WTC11 (cell line): Measurements from ENCODE around the gene CYSLTR1. TPM values are rescaled to one million over a fixed set of nuclear protein-coding genes. Genes with fewer than 3 reads are reported as not detected.

ENCODE experiments used
- ATAC-seq: fragments of 200-7000 bp; cut with Tn5 transposase; 2 replicates; pipeline ENCODE4 v1.10.0; 2021; ENCODE audit warnings: mild to moderate bottlenecking, moderate library complexity
- CTCF ChIA-PET: fragments of 300-600 bp; sonication (Branson Sonifier 250); formaldehyde crosslinking; loops from one replicate; lab custom pipeline; 2021; ENCODE audit warnings: antibody characterized with exemption; lab: Charles Lee
- POLR2A ChIA-PET: fragments of 350-600 bp; sonication (Branson Sonifier 250); formaldehyde crosslinking; loops from one replicate; lab custom pipeline; 2021; ENCODE audit warnings: antibody characterized with exemption; lab: Charles Lee
- DNase-seq: peaks from one replicate; pipeline ENCODE4 v3.0.0; 2021; ENCODE audit warnings: low spot score
- H3K27ac Mint-ChIP-seq: 2 replicates; pipeline ENCODE4 v1.8.0; 2021; ENCODE audit warnings: mixed read lengths
- H3K27me3 Mint-ChIP-seq: 2 replicates; pipeline ENCODE4 v1.8.0; 2021; ENCODE audit warnings: low read depth, mild to moderate bottlenecking, moderate library complexity, mixed read lengths
- H3K36me3 Mint-ChIP-seq: 2 replicates; pipeline ENCODE4 v1.8.0; 2021; ENCODE audit warnings: mixed read lengths
- H3K4me1 Mint-ChIP-seq: 2 replicates; pipeline ENCODE4 v1.8.0; 2022; ENCODE audit warnings: mixed read lengths
- H3K4me3 Mint-ChIP-seq: 2 replicates; pipeline ENCODE4 v1.8.0; 2021; ENCODE audit warnings: mild to moderate bottlenecking, moderate library complexity, mixed read lengths
- H3K9me3 Mint-ChIP-seq: 2 replicates; pipeline ENCODE4 v1.8.0; 2021; ENCODE audit warnings: mixed read lengths
- CREM ChIP-seq: sonication (generic); formaldehyde crosslinking; IDR thresholded peaks from 2 replicates; pipeline ENCODE4 v1.8.1; 2022; ENCODE audit warnings: mild to moderate bottlenecking, missing genetic modification reagents, moderate library complexity
- ESRRA ChIP-seq: sonication (generic); formaldehyde crosslinking; IDR thresholded peaks from 2 replicates; pipeline ENCODE4 v1.8.1; 2022; ENCODE audit warnings: mild to moderate bottlenecking, missing genetic modification reagents, borderline replicate concordance
- FOXP1 ChIP-seq: sonication (generic); formaldehyde crosslinking; IDR thresholded peaks from 2 replicates; pipeline ENCODE4 v1.8.0; 2022; ENCODE audit warnings: missing genetic modification reagents, mild to moderate bottlenecking, moderate library complexity, borderline replicate concordance
- GTF2I ChIP-seq: fragments of 250-450 bp; sonication (Bioruptor Pico); conservative IDR thresholded peaks from 2 replicates; pipeline ENCODE4 v1.4.0; 2021; ENCODE audit warnings: mild to moderate bottlenecking
- KAT7 ChIP-seq: sonication (generic); formaldehyde crosslinking; IDR thresholded peaks from 2 replicates; pipeline ENCODE4 v1.8.1; 2023; ENCODE audit warnings: missing genetic modification reagents, mild to moderate bottlenecking, borderline replicate concordance
- MXD4 ChIP-seq: fragments of 250-450 bp; sonication (Bioruptor Pico); IDR thresholded peaks from 2 replicates; pipeline ENCODE4 v1.8.0; 2021; ENCODE audit warnings: mild to moderate bottlenecking, moderate library complexity, borderline replicate concordance
- NFE2L1 ChIP-seq: sonication (generic); formaldehyde crosslinking; IDR thresholded peaks from 2 replicates; pipeline ENCODE4 v1.8.1; 2023; ENCODE audit warnings: missing genetic modification reagents
- NFYB ChIP-seq: sonication (generic); formaldehyde crosslinking; conservative IDR thresholded peaks from 2 replicates; pipeline ENCODE4 v1.8.0; 2022; ENCODE audit warnings: low read depth, missing genetic modification reagents
- TEAD1 ChIP-seq: sonication (generic); formaldehyde crosslinking; IDR thresholded peaks from 2 replicates; pipeline ENCODE4 v1.8.0; 2022; ENCODE audit warnings: mild to moderate bottlenecking, missing genetic modification reagents
- ZNF138 ChIP-seq: sonication (generic); formaldehyde crosslinking; conservative IDR thresholded peaks from 2 replicates; pipeline ENCODE4 v1.8.1; 2022; ENCODE audit warnings: mild to moderate bottlenecking, moderate library complexity, missing genetic modification reagents
- ZNF263 ChIP-seq: sonication (generic); formaldehyde crosslinking; IDR thresholded peaks from 2 replicates; pipeline ENCODE4 v1.8.1; 2022; ENCODE audit warnings: low read depth, mild to moderate bottlenecking, moderate library complexity, missing genetic modification reagents
- ZNF317 ChIP-seq: sonication (generic); formaldehyde crosslinking; IDR thresholded peaks from 2 replicates; pipeline ENCODE4 v1.8.1; 2023; ENCODE audit warnings: low read depth, mild to moderate bottlenecking, moderate library complexity, missing genetic modification reagents, borderline replicate concordance
- ZNF396 ChIP-seq: fragments of 250-450 bp; sonication (Bioruptor Pico); IDR thresholded peaks from 2 replicates; pipeline ENCODE4 v1.8.0; 2021; ENCODE audit warnings: mild to moderate bottlenecking, moderate library complexity, borderline replicate concordance
- total RNA-seq: library from RNA; stranded (reverse); gene quantifications from 3 replicates; pipeline ENCODE4 v1.2.3, GENCODE V29; 2021
- TF ChIP-seq, protein P1 (sequence below): sonication (generic); formaldehyde crosslinking; IDR thresholded peaks from 2 replicates; pipeline ENCODE4 v1.8.1; 2022; ENCODE audit warnings: missing genetic modification reagents, borderline replicate concordance
- TF ChIP-seq, protein P2 (sequence below): sonication (generic); formaldehyde crosslinking; conservative IDR thresholded peaks from 2 replicates; pipeline ENCODE4 v1.8.1; 2022; ENCODE audit warnings: mild to moderate bottlenecking, missing genetic modification reagents
- TF ChIP-seq, protein P3 (sequence below): fragments of 250-450 bp; sonication (Bioruptor Pico); IDR thresholded peaks from 2 replicates; pipeline ENCODE4 v2.1.2; 2022; ENCODE audit warnings: mild to moderate bottlenecking, moderate library complexity
- TF ChIP-seq, protein P4 (sequence below): sonication (generic); formaldehyde crosslinking; IDR thresholded peaks from 2 replicates; pipeline ENCODE4 v1.8.1; 2023; ENCODE audit warnings: mild to moderate bottlenecking, moderate library complexity, missing genetic modification reagents
- TF ChIP-seq, protein P5 (sequence below): fragments of 250-450 bp; sonication (Bioruptor Pico); IDR thresholded peaks from 2 replicates; pipeline ENCODE4 v1.9.0; 2021; ENCODE audit warnings: mild to moderate bottlenecking
- TF ChIP-seq, protein P6 (sequence below): fragments of 250-450 bp; sonication (Bioruptor Pico); conservative IDR thresholded peaks from 2 replicates; pipeline ENCODE4 v1.9.0; 2021; ENCODE audit warnings: mild to moderate bottlenecking
- TF ChIP-seq, protein P7 (sequence below): sonication (generic); formaldehyde crosslinking; IDR thresholded peaks from 2 replicates; pipeline ENCODE4 v1.8.1; 2023; ENCODE audit warnings: mild to moderate bottlenecking, missing genetic modification reagents, borderline replicate concordance
- TF ChIP-seq, protein P8 (sequence below): sonication (generic); formaldehyde crosslinking; IDR thresholded peaks from 2 replicates; pipeline ENCODE4 v1.8.0; 2023; ENCODE audit warnings: mild to moderate bottlenecking, missing genetic modification reagents

Gene CYSLTR1
- total RNA-seq, 1 experiment from 2014 or later, result 0.07 TPM

DNA sequence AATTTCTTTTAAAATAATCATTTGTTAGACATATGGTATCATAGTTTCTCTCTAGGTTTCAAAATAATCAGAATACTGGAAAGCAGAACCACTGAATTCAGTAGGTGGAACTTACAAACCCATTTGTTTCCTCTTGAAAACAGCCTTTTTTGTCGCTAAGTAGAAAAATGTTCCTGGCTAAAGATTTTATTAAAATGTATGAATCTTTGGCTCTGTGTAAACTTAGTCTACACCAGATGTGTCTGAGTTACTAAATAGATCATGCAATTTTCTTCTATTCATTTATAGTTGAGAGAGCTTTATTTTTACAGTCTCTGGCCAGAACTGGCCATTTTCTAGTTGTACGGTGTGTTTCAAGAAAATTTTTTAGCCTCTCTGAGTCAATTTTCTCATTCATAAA lies 1.0 kb downstream of the CYSLTR1 start (continued):
- TF ChIP-seq, protein P1, sequence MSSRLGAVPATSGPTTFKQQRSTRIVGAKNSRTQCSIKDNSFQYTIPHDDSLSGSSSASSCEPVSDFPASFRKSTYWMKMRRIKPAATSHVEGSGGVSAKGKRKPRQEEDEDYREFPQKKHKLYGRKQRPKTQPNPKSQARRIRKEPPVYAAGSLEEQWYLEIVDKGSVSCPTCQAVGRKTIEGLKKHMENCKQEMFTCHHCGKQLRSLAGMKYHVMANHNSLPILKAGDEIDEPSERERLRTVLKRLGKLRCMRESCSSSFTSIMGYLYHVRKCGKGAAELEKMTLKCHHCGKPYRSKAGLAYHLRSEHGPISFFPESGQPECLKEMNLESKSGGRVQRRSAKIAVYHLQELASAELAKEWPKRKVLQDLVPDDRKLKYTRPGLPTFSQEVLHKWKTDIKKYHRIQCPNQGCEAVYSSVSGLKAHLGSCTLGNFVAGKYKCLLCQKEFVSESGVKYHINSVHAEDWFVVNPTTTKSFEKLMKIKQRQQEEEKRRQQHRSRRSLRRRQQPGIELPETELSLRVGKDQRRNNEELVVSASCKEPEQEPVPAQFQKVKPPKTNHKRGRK (CRISPR knock-in tag), result no peak
- TF ChIP-seq NFE2L1 (CRISPR knock-in tag) (no peak), KAT7 (CRISPR knock-in tag) (no peak), TEAD1 (CRISPR knock-in tag) (no peak), ZNF317 (no peak), GTF2I (CRISPR knock-in tag) (no peak), NFYB (CRISPR knock-in tag) (no peak), ZNF263 (no peak), ZNF396 (CRISPR knock-in tag) (no peak), ESRRA (CRISPR knock-in tag) (no peak)
- TF ChIP-seq, protein P2, sequence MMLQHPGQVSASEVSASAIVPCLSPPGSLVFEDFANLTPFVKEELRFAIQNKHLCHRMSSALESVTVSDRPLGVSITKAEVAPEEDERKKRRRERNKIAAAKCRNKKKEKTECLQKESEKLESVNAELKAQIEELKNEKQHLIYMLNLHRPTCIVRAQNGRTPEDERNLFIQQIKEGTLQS (CRISPR knock-in tag), result no peak
- TF ChIP-seq, protein P3, sequence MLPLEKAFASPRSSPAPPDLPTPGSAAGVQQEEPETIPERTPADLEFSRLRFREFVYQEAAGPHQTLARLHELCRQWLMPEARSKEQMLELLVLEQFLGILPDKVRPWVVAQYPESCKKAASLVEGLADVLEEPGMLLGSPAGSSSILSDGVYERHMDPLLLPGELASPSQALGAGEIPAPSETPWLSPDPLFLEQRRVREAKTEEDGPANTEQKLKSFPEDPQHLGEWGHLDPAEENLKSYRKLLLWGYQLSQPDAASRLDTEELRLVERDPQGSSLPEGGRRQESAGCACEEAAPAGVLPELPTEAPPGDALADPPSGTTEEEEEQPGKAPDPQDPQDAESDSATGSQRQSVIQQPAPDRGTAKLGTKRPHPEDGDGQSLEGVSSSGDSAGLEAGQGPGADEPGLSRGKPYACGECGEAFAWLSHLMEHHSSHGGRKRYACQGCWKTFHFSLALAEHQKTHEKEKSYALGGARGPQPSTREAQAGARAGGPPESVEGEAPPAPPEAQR (CRISPR knock-in tag), result no peak
- TF ChIP-seq, protein P4, sequence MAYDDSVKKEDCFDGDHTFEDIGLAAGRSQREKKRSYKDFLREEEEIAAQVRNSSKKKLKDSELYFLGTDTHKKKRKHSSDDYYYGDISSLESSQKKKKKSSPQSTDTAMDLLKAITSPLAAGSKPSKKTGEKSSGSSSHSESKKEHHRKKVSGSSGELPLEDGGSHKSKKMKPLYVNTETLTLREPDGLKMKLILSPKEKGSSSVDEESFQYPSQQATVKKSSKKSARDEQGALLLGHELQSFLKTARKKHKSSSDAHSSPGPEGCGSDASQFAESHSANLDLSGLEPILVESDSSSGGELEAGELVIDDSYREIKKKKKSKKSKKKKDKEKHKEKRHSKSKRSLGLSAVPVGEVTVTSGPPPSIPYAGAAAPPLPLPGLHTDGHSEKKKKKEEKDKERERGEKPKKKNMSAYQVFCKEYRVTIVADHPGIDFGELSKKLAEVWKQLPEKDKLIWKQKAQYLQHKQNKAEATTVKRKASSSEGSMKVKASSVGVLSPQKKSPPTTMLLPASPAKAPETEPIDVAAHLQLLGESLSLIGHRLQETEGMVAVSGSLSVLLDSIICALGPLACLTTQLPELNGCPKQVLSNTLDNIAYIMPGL (CRISPR knock-in tag), result no peak

DNA sequence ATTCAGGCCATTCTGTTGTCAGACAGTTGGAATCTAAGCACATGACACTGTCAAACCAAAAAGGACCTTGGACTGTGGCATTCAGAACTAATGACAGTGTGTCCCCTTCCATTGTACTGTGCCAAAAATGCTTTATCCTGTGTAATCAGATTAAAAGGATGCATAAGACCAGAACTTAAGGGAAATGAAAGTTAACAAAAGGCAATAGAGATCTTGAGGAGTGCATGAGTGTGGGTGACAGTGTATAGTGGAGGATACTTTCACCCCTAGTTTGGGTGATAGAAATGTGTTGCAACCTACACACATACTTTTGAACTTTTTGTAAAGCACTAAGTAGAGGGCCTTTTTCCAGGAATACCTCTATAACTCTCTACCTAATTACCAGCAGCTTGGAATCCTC lies 4.5 kb downstream of the CYSLTR1 start:
- H3K36me3 Mint-ChIP-seq, result no peaks in the 10 kb centered on the region
- POLR2A ChIA-PET, result no interaction called here
- H3K27ac Mint-ChIP-seq, result no peak overlapping the region
- ATAC-seq, result no peak
- DNase-seq, result no peak
- no peaks in the 10 kb centered on the region for H3K9me3 Mint-ChIP-seq
- CTCF ChIA-PET, result no interaction called here
- no peak overlapping the region for H3K4me3 Mint-ChIP-seq
- no peaks in the 10 kb centered on the region for H3K27me3 Mint-ChIP-seq
- H3K4me1 Mint-ChIP-seq, result peaks cover 16% of the 10 kb centered on the region
- no peak for TF ChIP-seq ZNF138 (CRISPR knock-in tag)
- TF ChIP-seq MXD4 (CRISPR knock-in tag), result no peak
- TF ChIP-seq, protein P5, sequence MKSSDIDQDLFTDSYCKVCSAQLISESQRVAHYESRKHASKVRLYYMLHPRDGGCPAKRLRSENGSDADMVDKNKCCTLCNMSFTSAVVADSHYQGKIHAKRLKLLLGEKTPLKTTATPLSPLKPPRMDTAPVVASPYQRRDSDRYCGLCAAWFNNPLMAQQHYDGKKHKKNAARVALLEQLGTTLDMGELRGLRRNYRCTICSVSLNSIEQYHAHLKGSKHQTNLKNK (CRISPR knock-in tag), result no peak
- TF ChIP-seq, protein P6, sequence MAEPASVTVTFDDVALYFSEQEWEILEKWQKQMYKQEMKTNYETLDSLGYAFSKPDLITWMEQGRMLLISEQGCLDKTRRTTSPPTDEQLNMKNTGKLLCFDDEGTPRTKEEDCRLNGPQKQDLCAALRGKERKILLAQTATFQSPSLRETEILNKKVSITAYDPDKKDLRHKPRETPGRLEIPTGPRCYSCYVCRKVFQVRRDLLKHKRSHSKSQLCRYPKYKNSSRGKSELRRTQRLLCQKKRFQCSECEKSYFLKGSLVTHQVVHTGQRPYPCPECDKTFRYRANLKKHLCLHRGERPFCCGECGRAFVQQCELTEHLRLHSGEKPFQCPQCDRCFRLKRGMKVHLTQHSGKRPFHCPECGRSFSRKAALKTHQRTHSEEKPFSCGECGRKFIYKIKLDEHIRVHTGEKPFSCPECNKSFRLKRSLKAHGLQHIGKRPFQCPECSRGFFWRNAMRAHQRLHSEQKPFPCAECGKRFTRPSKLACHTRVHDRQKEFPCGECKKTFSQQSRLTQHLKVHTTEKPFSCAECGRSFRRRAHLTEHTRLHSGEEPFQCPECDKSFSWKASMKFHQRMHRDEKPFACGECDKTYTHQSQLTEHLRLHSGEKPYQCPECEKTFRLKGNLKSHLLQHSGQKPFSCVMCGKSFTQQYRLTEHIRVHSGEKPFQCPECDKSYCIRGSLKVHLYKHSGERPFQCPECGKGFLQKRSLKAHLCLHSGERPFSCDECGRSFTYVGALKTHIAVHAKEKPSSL (CRISPR knock-in tag), result no peak
- TF ChIP-seq FOXP1 (CRISPR knock-in tag), result no peak
- TF ChIP-seq CREM, result no peak
- no peak for TF ChIP-seq GTF2I (CRISPR knock-in tag)
- TF ChIP-seq, protein P7, sequence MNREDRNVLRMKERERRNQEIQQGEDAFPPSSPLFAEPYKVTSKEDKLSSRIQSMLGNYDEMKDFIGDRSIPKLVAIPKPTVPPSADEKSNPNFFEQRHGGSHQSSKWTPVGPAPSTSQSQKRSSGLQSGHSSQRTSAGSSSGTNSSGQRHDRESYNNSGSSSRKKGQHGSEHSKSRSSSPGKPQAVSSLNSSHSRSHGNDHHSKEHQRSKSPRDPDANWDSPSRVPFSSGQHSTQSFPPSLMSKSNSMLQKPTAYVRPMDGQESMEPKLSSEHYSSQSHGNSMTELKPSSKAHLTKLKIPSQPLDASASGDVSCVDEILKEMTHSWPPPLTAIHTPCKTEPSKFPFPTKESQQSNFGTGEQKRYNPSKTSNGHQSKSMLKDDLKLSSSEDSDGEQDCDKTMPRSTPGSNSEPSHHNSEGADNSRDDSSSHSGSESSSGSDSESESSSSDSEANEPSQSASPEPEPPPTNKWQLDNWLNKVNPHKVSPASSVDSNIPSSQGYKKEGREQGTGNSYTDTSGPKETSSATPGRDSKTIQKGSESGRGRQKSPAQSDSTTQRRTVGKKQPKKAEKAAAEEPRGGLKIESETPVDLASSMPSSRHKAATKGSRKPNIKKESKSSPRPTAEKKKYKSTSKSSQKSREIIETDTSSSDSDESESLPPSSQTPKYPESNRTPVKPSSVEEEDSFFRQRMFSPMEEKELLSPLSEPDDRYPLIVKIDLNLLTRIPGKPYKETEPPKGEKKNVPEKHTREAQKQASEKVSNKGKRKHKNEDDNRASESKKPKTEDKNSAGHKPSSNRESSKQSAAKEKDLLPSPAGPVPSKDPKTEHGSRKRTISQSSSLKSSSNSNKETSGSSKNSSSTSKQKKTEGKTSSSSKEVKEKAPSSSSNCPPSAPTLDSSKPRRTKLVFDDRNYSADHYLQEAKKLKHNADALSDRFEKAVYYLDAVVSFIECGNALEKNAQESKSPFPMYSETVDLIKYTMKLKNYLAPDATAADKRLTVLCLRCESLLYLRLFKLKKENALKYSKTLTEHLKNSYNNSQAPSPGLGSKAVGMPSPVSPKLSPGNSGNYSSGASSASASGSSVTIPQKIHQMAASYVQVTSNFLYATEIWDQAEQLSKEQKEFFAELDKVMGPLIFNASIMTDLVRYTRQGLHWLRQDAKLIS (CRISPR knock-in tag), result no peak
- TF ChIP-seq, protein P8, sequence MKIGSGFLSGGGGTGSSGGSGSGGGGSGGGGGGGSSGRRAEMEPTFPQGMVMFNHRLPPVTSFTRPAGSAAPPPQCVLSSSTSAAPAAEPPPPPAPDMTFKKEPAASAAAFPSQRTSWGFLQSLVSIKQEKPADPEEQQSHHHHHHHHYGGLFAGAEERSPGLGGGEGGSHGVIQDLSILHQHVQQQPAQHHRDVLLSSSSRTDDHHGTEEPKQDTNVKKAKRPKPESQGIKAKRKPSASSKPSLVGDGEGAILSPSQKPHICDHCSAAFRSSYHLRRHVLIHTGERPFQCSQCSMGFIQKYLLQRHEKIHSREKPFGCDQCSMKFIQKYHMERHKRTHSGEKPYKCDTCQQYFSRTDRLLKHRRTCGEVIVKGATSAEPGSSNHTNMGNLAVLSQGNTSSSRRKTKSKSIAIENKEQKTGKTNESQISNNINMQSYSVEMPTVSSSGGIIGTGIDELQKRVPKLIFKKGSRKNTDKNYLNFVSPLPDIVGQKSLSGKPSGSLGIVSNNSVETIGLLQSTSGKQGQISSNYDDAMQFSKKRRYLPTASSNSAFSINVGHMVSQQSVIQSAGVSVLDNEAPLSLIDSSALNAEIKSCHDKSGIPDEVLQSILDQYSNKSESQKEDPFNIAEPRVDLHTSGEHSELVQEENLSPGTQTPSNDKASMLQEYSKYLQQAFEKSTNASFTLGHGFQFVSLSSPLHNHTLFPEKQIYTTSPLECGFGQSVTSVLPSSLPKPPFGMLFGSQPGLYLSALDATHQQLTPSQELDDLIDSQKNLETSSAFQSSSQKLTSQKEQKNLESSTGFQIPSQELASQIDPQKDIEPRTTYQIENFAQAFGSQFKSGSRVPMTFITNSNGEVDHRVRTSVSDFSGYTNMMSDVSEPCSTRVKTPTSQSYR (CRISPR knock-in tag), result no peak
